Vagina (tissue), 2 donors: Measurements from ENCODE around the gene BUD23. TPM values are rescaled to one million over a fixed set of nuclear protein-coding genes. Genes with fewer than 3 reads are reported as not detected.

Source experiments
- DNase-seq, 2 donors: peaks; one replicate each; pipeline ENCODE4 v3.0.0-alpha.2; 2017; ENCODE audit errors: extremely low spot score in 2 of 2
- H3K27ac ChIP-seq: fragments of 200-600 bp; sonication (generic); one replicate; pipeline ENCODE4 v1.5.1; 2019
- H3K27me3 ChIP-seq: fragments of 200-600 bp; sonication (generic); one replicate; pipeline ENCODE4 v1.5.1; 2019
- H3K36me3 ChIP-seq, 2 donors: fragments of 200-600 bp; sonication (generic); one replicate each; pipeline ENCODE4 v1.5.1; 2017 to 2019
- H3K4me1 ChIP-seq: fragments of 200-600 bp; sonication (generic); one replicate; pipeline ENCODE4 v1.5.1; 2019
- H3K4me3 ChIP-seq, 2 donors: fragments of 200-600 bp; sonication (generic); 1 replicate in 1 of 2; 2 replicates in 1 of 2; pipeline ENCODE4 v1.5.1; 2016 to 2019
- H3K9me3 ChIP-seq: fragments of 200-600 bp; sonication (generic); one replicate; pipeline ENCODE4 v1.5.1; 2019
- POLR2A ChIP-seq, 2 donors: fragments of 450-650 bp; IDR thresholded peaks; one replicate each; pipeline ENCODE4 v1.6.1; 2017; ENCODE audit warnings: antibody characterized with exemption in 2 of 2, mild to moderate bottlenecking in 2 of 2, moderate library complexity in 2 of 2
- POLR2AphosphoS5 ChIP-seq, 2 donors: sonication (generic); formaldehyde crosslinking; IDR thresholded peaks; one replicate each; pipeline ENCODE4 v1.9.0; 2017; ENCODE audit warnings: antibody characterized with exemption in 2 of 2, mild to moderate bottlenecking in 2 of 2, low read depth in 1 of 2; ENCODE audit not compliant: insufficient read depth in 1 of 2
- intact Hi-C: fragments of 100-400 bp; cut with DNase I; formaldehyde crosslinking; loops from one replicate; pipeline ENCODE4 v1.15.1; 2023
- total RNA-seq: library from RNA; depleted of rRNA; stranded (reverse); fragments of >200 nt; gene quantifications from one replicate; pipeline ENCODE4 v1.2.3, GENCODE V29; 2016
- TF ChIP-seq, protein P1 (sequence below), 3 experiments: fragments of 450-650 bp in 2 of 3; fragments of 200-600 bp in 1 of 3; sonication (generic) in 1 of 3; IDR thresholded peaks; one replicate each; pipeline ENCODE4 v1.5.1; 2017 to 2019; ENCODE audit warnings: antibody characterized with exemption in 3 of 3, mild to moderate bottlenecking in 2 of 3, moderate library complexity in 2 of 3

The BUD23 gene
- total RNA-seq, 1 donor from 2014 or later: 49.8 TPM

DNA sequence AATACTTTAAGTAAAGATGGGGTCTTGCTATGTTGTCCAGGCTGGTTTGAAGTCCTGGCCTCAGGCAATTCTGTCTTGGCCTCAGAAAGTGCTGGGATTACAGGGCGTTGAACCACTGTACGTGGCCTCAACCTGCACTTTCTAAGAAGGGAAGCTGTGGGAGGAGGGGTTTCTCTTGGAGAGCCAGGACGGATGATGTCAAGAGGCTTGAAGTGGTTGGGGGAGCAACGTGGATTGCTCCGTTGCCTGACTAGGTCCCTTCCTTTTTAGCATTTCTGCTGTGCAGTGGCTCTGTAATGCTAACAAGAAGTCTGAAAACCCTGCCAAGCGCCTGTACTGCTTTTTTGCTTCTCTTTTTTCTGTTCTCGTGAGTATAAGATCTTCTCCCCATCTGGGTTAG lies 7.2 kb downstream of the BUD23 start:
- Histone ChIP-seq H3K36me3 (peaks cover 0 to 76% of the 10 kb centered on the region in 2 donors), H3K4me1 (peaks cover under 1% of the 10 kb centered on the region), H3K27me3 (no peaks in the 10 kb centered on the region), H3K9me3 (no peaks in the 10 kb centered on the region), H3K27ac (no peak overlapping the region), H3K4me3 (no peak overlapping the region)
- TF ChIP-seq POLR2AphosphoS5 (IDR thresholded peaks at IDR 0.05; ENCODE audit: insufficient read depth in 1 of 2, low read depth in 1 of 2): no peak
- DNase-seq: no peak
- intact Hi-C loops: no loop called here

DNA sequence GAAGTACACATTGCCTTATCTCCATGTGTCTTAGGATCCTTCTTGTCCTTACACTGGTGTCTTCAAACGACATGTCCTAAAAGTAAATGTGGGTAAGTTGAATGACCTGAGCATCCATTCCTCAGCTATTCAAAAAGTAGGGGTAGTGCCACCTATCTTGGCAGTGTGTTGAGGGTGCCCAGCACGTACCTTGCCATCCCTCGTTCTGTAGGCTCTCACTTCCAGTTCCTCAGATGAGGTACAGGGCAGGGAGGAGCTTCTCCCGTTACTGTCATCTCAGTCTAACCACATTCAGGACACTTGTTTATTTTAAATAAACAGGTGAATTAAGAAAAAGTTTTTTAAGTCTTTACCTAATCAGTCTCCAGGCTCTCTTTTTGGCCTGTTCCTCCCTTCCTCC lies 13.0 kb downstream of the BUD23 start:
- no peak for TF ChIP-seq POLR2AphosphoS5 (IDR thresholded peaks at IDR 0.05; ENCODE audit: insufficient read depth in 1 of 2, low read depth in 1 of 2)
- TF ChIP-seq, protein P1, sequence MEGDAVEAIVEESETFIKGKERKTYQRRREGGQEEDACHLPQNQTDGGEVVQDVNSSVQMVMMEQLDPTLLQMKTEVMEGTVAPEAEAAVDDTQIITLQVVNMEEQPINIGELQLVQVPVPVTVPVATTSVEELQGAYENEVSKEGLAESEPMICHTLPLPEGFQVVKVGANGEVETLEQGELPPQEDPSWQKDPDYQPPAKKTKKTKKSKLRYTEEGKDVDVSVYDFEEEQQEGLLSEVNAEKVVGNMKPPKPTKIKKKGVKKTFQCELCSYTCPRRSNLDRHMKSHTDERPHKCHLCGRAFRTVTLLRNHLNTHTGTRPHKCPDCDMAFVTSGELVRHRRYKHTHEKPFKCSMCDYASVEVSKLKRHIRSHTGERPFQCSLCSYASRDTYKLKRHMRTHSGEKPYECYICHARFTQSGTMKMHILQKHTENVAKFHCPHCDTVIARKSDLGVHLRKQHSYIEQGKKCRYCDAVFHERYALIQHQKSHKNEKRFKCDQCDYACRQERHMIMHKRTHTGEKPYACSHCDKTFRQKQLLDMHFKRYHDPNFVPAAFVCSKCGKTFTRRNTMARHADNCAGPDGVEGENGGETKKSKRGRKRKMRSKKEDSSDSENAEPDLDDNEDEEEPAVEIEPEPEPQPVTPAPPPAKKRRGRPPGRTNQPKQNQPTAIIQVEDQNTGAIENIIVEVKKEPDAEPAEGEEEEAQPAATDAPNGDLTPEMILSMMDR (IDR thresholded peaks at IDR 0.05): no peak
- TF ChIP-seq POLR2A (IDR thresholded peaks at IDR 0.05): no peak
- H3K4me3 ChIP-seq: no peak overlapping the region
- H3K4me1 ChIP-seq: no peaks in the 10 kb centered on the region
- DNase-seq: no peak
- H3K27ac ChIP-seq: no peak overlapping the region
- peaks cover 0 to 67% of the 10 kb centered on the region in 2 donors for H3K36me3 ChIP-seq
- no peaks in the 10 kb centered on the region for H3K27me3 ChIP-seq
- intact Hi-C loops: no loop called here
- H3K9me3 ChIP-seq: no peaks in the 10 kb centered on the region

DNA sequence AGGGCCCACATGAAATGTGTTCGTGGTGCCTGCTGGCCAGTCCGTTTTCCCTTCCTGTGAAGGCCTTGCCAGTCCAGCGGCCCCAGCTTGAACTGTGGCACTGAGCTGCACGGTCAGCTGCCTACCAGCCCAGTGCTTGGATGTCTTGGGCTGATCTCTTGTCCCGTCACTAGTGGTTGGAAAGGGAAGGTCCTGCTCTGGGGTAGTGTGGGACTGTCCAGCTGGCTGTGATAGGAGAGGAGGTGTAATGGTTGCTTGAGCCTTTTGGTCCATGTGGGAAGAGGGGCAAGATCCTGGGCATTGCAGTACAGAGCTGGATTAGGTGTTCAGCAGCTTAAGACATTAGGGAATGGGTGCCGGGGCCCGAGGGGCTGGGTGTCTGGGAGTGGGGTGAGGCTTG lies 15.0 kb downstream of the BUD23 start:
- TF ChIP-seq POLR2AphosphoS5 (IDR thresholded peaks at IDR 0.05; ENCODE audit: insufficient read depth in 1 of 2, low read depth in 1 of 2): no peak
- TF ChIP-seq, protein P1 (IDR thresholded peaks at IDR 0.05): no peak
- TF ChIP-seq POLR2A (IDR thresholded peaks at IDR 0.05): no peak
- no peaks in the 10 kb centered on the region for H3K9me3 ChIP-seq
- H3K27me3 ChIP-seq: no peaks in the 10 kb centered on the region
- no peak for DNase-seq
- peaks cover 0 to 49% of the 10 kb centered on the region in 2 donors for H3K36me3 ChIP-seq
- H3K27ac ChIP-seq: no peak overlapping the region
- H3K4me1 ChIP-seq: peaks cover 1% of the 10 kb centered on the region
- H3K4me3 ChIP-seq: no peak overlapping the region
- intact Hi-C loops: no loop called here

DNA sequence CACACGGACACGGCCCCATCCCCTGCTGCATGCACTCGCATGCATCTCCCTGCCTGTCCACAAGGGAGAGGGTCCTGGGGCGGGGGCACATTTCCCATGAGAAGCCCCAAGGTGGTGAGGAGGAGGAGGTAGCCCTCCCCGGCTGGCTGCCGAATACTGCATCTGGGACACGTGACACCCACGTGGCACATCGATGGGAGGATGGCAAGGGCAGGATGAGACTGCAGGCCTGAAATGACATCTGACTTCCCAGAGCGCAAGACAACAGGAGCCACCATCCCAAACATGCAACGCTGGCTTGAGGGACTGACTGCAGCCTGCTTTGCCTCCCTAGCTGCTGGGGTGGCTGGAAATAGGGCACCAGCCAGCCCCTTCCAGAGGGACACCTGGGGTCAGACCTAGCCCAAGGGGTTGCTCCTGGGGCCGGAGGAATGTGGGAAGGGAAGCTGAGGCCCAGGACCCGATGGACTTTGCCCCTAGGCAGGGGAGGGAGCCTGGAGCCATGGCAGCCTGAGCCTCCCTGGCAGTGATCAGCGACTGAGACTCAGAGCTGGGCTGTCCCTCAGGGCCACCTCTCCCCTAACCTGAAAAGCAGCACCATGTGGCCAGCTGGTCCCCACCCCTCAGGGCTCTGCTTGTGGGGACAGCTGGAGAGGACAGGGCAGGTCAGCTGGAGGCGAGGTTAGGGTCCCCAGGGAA lies 16.1 kb downstream of the BUD23 start:
- peaks cover 0 to 38% of the 10 kb centered on the region in 2 donors for H3K36me3 ChIP-seq

DNA sequence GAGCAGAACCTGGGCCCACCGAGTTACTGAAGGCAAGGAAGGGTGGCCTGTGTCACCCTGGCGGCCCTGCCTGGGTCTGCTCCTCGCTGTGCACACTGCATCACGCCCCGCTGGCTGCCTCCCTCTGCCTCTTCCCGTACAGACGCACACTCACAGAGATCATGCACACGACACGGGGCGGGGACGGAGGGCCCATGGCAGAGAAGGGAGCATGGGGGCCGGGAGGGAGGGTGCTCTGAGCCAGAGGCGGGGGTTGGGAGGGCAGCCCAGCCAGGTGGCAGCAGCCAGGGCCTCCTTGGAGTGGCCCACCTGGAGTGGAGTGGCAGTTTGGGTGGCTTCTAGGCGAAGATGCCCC lies 16.6 kb downstream of the BUD23 start:
- Histone ChIP-seq H3K4me3 (no peak overlapping the region), H3K27me3 (no peaks in the 10 kb centered on the region), H3K4me1 (peaks cover 17% of the 10 kb centered on the region), H3K27ac (no peak overlapping the region), H3K9me3 (no peaks in the 10 kb centered on the region), H3K36me3 (peaks cover 0 to 33% of the 10 kb centered on the region in 2 donors)
- DNase-seq: no peak
- intact Hi-C loops: no loop called here
- TF ChIP-seq, protein P1 (IDR thresholded peaks at IDR 0.05): no peak
- no peak for TF ChIP-seq POLR2A (IDR thresholded peaks at IDR 0.05)
- no peak for TF ChIP-seq POLR2AphosphoS5 (IDR thresholded peaks at IDR 0.05; ENCODE audit: insufficient read depth in 1 of 2, low read depth in 1 of 2)

More for the DNA sequence above, 16.1 kb downstream of the BUD23 start:
- Histone ChIP-seq H3K27me3 (no peaks in the 10 kb centered on the region), H3K4me3 (no peak overlapping the region), H3K27ac (no peak overlapping the region), H3K4me1 (peaks cover 11% of the 10 kb centered on the region), H3K9me3 (no peaks in the 10 kb centered on the region)
- TF ChIP-seq POLR2A (IDR thresholded peaks at IDR 0.05) (no peak), POLR2AphosphoS5 (IDR thresholded peaks at IDR 0.05; ENCODE audit: insufficient read depth in 1 of 2, low read depth in 1 of 2) (no peak)
- TF ChIP-seq, protein P1 (IDR thresholded peaks at IDR 0.05): no peak
- intact Hi-C loops: no loop called here
- DNase-seq: no peak
